ENCODE data around the gene IL1RAPL1.

Gene IL1RAPL1

GRCh38 chrX:28851871-28852270 lies 264.6 kb downstream of the IL1RAPL1 start:
- TF ChIP-seq CSDC2 (CRISPR knock-in tag; IDR thresholded peaks at IDR 0.05) (no peak), ZFP30 (CRISPR knock-in tag; IDR thresholded peaks at IDR 0.05) (no peak), PPARA (CRISPR knock-in tag; IDR thresholded peaks at IDR 0.05; ENCODE audit: borderline replicate concordance) (no peak), POU6F1 (CRISPR knock-in tag; IDR thresholded peaks at IDR 0.05; ENCODE audit: borderline replicate concordance, low read depth) (no peak), TSHZ2 (CRISPR knock-in tag; IDR thresholded peaks at IDR 0.05) (no peak), ARNTL (CRISPR knock-in tag; IDR thresholded peaks at IDR 0.05; ENCODE audit: borderline replicate concordance, low read depth) (no peak), SNAI2 (CRISPR knock-in tag; IDR thresholded peaks at IDR 0.05) (no peak), ZFP3 (CRISPR knock-in tag; IDR thresholded peaks at IDR 0.05) (no peak)
- ATAC-seq = no peak

GRCh38 chrX:28854637-28855036 lies 267.4 kb downstream of the IL1RAPL1 start:
- ATAC-seq = no peak
- TF ChIP-seq ARNTL (CRISPR knock-in tag; IDR thresholded peaks at IDR 0.05; ENCODE audit: borderline replicate concordance, low read depth) = no peak
- TF ChIP-seq ZNF565 (CRISPR knock-in tag; conservative IDR thresholded peaks at IDR 0.05; ENCODE audit: low read depth) = no peak
- TF ChIP-seq ZC3H10 (CRISPR knock-in tag; IDR thresholded peaks at IDR 0.05) = no peak
- no peak for TF ChIP-seq ZFP3 (CRISPR knock-in tag; IDR thresholded peaks at IDR 0.05)
- TF ChIP-seq PPARA (CRISPR knock-in tag; IDR thresholded peaks at IDR 0.05; ENCODE audit: borderline replicate concordance) = no peak
- TF ChIP-seq CREB5 (CRISPR knock-in tag; IDR thresholded peaks at IDR 0.05; ENCODE audit: low read depth) = no peak
- no peak for TF ChIP-seq POU6F1 (CRISPR knock-in tag; IDR thresholded peaks at IDR 0.05; ENCODE audit: borderline replicate concordance, low read depth)
- TF ChIP-seq TOX (CRISPR knock-in tag; IDR thresholded peaks at IDR 0.05; ENCODE audit: borderline replicate concordance) = no peak
- TF ChIP-seq BACH2 (CRISPR knock-in tag; IDR thresholded peaks at IDR 0.05; ENCODE audit: borderline replicate concordance) = no peak
- no peak for TF ChIP-seq SNAI2 (CRISPR knock-in tag; IDR thresholded peaks at IDR 0.05)
- no peak for TF ChIP-seq ZNF70 (CRISPR knock-in tag; IDR thresholded peaks at IDR 0.05)
- TF ChIP-seq TSHZ2 (CRISPR knock-in tag; IDR thresholded peaks at IDR 0.05) = no peak

DNA sequence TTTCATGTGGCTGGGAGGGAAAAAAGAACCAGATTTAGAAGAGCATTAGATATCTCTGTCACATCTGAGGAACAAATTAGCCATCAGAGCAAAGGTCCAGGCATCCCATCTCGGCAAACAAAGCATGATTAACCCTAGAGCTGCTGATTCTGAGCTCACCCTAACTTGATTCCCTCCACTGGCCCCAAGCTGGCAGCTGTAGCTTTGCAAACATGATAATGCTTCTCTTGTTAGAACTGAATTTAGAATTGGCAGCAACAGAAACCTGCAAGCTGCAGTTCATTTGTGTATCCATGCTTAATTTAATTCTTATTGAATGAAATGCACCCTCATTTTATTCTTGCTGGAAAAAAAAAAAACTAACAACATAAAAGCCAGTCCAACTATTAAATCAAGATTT lies 289.2 kb downstream of the IL1RAPL1 start:
- no peak for TF ChIP-seq CSDC2 (CRISPR knock-in tag; IDR thresholded peaks at IDR 0.05)
- no peak for ATAC-seq

DNA sequence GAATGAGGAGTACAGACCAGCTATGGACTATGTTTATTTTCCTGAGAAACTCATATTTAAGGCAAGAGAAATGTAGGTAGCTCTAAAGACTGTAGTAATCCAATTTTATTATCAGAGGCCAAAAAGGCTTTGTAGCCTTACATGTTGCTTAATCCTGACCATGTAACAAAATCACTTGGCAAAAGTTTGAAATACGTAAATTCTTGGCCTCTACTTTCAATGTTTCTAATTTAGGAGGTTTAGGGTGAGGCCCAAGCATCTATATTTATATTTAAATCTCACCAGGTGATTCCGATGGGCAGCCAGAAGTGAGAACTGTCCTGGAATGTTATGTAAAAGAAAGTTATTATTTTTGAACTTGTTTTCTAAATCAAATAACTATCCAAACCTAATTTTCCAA lies 289.7 kb downstream of the IL1RAPL1 start:
- no peak for ATAC-seq

More for the DNA sequence above, 289.7 kb downstream of the IL1RAPL1 start:
- no peak for TF ChIP-seq PPARA (CRISPR knock-in tag; IDR thresholded peaks at IDR 0.05; ENCODE audit: borderline replicate concordance)
- TF ChIP-seq TCF4 (CRISPR knock-in tag; IDR thresholded peaks at IDR 0.05; ENCODE audit: borderline replicate concordance) = no peak
- TF ChIP-seq ESRRG (CRISPR knock-in tag; IDR thresholded peaks at IDR 0.05) = no peak
- TF ChIP-seq, protein P1, sequence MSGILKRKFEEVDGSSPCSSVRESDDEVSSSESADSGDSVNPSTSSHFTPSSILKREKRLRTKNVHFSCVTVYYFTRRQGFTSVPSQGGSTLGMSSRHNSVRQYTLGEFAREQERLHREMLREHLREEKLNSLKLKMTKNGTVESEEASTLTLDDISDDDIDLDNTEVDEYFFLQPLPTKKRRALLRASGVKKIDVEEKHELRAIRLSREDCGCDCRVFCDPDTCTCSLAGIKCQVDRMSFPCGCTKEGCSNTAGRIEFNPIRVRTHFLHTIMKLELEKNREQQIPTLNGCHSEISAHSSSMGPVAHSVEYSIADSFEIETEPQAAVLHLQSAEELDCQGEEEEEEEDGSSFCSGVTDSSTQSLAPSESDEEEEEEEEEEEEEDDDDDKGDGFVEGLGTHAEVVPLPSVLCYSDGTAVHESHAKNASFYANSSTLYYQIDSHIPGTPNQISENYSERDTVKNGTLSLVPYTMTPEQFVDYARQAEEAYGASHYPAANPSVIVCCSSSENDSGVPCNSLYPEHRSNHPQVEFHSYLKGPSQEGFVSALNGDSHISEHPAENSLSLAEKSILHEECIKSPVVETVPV (CRISPR knock-in tag; IDR thresholded peaks at IDR 0.05) = no peak
- TF ChIP-seq BACH2 (CRISPR knock-in tag; IDR thresholded peaks at IDR 0.05; ENCODE audit: borderline replicate concordance) = no peak
- no peak for TF ChIP-seq ZNF565 (CRISPR knock-in tag; conservative IDR thresholded peaks at IDR 0.05; ENCODE audit: low read depth)
- TF ChIP-seq ARNTL (CRISPR knock-in tag; IDR thresholded peaks at IDR 0.05; ENCODE audit: borderline replicate concordance, low read depth) = no peak
- no peak for TF ChIP-seq POU6F1 (CRISPR knock-in tag; IDR thresholded peaks at IDR 0.05; ENCODE audit: borderline replicate concordance, low read depth)
- TF ChIP-seq ZC3H10 (CRISPR knock-in tag; IDR thresholded peaks at IDR 0.05) = no peak
- no peak for TF ChIP-seq CSDC2 (CRISPR knock-in tag; IDR thresholded peaks at IDR 0.05)
- TF ChIP-seq GLIS3 (CRISPR knock-in tag; IDR thresholded peaks at IDR 0.05) = no peak
- no peak for TF ChIP-seq TOX (CRISPR knock-in tag; IDR thresholded peaks at IDR 0.05; ENCODE audit: borderline replicate concordance)
- no peak for TF ChIP-seq OSR1 (CRISPR knock-in tag; IDR thresholded peaks at IDR 0.05)

Data from SK-N-SH treated with all-trans-retinoic acid at 6 μM for 48 hours (cell line).